HG03439 (cell line): ENCODE results near the gene KATNB1.
"Not testable (repeated sequence)": the region's sequence is repeated elsewhere in the genome, so short reads cannot be mapped to it uniquely, and the experiment has no call there.

Experiments used
- ATAC-seq: cut with Tn5 transposase; IDR thresholded peaks from one replicate; pipeline ENCODE4 v1.9.1; 2021; ENCODE audit warnings: mild to moderate bottlenecking, moderate library complexity; ENCODE audit not compliant: unreplicated experiment

The KATNB1 gene

DNA sequence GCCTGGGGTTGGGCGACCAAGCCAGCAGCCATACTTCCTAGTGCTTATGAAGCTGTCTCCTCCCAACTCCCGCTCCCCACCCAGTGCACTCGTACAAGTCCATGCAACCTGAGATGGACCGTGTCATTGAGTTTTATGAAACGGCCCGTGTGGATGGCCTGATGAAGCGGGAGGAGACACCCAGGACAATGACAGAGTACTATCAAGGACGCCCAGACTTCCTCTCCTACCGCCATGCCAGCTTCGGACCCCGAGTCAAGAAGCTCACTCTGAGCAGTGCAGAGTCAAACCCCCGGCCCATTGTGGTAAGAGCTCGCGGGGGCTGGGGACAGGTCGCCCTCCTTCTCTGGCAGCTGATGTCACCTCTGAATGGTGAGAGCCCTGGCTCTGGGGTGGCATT, 11.0 kb upstream of the KATNB1 start:
- no peak for ATAC-seq

DNA sequence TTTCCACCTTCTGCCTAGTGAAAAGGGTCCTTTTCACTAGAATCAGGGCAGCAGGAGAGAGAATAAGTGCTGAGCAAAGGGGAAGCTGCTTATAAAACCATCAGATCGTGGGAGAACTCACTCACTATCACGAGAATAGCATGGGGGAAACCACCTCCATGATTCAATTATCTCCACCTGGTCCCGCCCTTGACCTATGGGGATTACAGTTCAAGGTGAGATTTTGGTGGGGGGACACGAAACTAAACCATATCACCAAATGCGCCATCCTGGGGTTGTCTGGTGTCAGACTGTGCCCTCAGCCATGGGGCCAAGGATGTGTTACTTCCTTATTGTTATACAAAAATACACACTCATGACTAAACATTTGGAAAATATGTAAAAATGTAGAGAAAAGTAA, 10.4 kb upstream of the KATNB1 start:
- ATAC-seq: no peak

DNA sequence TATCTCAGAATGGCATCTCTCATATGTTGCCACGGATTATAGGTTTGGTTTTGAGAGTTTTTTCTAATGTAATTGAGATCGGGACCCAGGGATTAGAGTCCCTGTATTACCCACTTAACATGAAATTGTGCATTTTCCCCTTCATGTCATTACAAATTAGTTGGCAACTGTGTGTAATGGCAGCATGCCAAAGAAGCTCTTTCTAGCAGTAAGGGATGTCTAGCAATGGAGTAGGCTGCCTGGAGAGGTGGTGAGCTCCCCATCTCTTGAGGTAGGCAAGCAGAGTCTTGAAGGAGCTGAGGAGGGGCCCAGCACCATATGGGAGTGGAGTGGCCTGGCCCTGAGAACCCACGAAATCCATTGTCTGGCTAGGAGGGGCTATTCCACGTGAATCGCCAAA, 10.0 kb upstream of the KATNB1 start:
- no peak for ATAC-seq

DNA sequence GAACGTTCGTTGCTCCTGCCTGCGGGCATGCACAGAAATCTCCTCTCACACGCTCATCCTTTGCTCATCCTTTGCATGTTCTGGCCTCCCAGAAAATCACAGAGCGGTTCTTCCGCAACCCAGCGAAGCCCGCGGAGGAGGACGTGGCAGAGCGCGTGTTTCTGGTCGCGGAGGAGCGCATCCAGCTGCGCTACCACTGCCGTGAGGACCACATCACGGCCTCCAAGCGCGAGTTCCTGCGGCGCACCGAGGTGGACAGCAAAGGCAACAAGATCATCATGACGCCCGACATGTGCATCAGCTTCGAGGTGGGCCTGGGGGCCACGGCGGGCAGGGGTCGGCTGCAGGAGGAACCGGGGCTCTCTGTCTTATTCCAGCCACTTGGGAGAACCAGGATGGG, 9.6 kb upstream of the KATNB1 start:
- no peak for ATAC-seq

DNA sequence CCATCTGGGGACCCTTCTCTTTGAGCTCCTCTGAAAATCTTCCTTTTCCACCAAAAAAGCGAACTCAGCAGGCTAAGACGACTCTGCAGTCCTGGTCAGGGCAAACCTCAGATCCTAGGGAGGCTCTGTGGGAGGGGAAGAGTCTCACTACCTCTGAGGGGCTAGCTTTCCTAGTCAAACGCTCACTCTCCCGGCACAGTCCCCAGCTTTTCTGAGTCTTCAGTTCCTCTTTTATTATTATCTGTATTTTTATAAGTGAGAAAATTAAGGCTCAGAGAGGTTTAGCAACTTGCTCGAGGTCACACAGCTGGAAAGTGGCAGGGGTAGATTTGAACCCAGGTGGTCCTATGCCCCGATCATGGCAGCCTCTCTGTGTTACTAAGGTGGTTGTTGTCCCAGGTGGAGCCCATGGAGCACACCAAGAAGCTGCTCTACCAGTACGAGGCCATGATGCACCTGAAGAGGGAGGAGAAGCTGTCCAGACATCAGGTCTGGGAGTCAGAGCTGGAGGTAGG, 9.1 kb upstream of the KATNB1 start:
- no peak for ATAC-seq

DNA sequence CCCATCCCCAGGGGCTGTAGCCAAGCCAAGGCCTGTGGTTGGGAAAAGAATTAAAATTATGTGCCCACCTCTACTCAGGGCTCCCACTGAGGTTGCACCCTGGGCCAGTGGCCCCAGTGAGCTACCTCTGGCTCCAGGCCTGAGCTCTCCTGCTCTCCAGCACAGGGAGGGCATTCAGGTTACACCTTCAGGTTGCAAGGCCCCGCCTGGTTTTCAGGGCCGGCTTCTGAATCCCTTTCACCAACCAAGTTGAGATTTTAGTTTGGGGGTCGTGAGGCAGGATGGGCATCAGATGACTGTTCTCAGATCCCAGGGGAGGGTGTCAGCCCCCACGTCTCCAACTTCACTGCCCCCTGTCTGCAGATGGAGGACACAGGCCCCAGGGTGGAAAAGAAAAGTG, 8.0 kb upstream of the KATNB1 start:
- no peak for ATAC-seq

DNA sequence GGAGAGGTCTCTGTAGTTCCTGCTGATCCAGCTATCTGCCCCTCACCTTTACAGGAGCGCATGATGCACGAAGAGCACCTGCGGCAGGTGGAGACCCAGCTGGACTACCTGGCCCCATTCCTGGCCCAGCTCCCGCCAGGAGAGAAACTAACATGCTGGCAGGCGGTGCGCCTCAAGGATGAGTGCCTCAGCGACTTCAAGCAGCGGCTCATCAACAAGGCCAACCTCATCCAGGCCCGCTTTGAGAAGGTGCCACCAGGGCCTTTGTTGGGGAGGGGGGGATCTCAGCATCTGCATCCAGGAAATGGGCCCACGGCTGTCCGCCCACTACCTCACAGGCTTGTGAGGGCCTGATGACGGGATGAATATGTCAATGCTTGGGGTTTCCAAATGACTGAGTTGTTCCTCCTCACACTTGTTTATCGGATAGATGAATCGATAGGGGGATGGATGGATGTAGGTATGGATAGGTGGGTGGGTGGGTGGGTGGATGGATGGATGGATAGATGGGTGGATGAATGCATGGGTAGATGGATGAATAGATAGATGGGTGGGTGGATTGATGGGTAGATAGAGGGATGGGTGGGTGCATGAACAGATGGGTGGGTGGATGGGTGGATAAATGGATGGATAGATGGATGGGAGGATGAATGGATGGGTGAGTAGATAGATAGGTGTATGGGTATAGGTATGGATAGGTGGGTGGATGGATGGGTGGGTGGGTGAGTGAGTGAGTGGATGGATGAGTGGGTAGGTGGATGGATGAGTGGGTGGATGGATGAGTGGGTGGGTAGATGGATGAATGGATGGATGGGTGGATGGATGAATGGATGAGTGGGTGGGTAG, 7.0 kb upstream of the KATNB1 start:
- no peak for ATAC-seq

DNA sequence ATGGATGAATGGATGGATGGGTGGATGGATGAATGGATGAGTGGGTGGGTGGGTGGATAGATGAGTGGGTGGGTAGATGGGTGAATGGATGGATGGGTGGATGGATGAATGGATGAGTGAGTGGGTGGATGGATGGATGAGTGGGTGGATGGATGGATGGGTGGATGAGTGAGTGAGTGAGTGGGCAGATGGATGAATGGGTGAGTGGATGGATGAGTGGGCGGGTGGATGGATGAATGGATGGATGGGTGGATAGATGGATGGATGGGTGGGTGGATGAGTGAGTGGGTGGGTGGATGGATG, 6.4 kb upstream of the KATNB1 start:
- no peak for ATAC-seq

DNA sequence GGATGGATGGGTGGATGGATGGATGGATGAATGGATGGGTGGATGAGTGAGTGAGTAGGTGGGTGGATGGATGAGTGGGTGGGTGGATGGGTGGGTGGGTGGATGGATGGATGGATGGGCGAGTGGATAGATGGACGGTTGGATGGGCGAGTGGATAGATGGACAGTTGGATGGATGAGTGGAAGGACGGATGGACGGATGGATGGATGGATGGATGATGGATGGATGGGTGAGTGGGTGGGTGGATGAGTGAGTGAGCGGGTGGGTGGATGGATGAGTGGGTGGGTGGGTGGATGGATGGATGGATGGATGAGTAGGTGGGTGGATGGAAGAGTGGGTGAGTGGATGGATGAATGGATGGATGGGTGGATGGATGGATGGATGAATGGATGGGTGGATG, 5.7 kb upstream of the KATNB1 start:
- not testable (repeated sequence) for ATAC-seq

DNA sequence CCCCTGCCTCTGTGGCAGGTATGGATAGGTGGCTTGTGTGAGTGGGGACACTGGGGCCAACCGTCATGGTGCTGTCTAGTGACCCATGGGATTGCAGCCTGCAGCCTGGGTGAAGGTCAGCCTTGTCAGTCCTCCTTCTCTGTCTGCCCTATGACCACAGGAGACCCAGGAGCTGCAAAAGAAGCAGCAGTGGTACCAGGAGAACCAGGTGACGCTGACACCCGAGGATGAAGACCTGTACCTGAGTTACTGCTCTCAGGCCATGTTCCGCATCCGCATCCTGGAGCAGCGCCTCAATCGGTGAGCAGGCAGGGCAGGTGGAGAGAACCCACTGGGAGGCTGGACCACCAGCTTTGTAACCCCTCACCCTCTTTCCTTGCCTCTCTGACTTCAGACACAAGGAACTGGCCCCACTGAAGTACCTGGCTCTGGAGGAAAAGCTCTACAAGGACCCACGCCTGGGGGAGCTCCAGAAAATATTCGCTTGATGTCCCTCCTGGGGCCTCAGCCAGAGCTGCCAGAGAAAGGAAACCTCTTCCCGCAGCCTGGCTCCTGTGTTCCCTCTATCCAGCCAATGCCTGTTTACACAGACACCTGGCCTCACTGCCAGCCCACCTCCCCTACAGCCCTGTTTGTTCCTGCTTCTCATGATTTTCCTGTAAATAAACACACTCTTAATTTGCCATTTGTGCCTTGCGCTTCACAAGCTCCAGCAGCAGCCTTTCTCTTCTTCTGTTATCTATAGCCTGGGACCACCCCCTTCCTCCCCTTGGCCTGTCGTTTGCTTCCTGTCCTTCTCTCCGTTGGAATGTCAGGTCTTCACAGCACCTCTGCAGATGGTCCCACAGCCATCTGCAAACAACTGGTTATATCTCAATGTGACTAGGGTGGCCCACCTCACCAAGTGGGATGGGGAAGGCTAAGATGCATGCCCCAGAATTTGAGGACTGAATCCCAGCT, 4.5 kb upstream of the KATNB1 start:
- ATAC-seq: no peak

DNA sequence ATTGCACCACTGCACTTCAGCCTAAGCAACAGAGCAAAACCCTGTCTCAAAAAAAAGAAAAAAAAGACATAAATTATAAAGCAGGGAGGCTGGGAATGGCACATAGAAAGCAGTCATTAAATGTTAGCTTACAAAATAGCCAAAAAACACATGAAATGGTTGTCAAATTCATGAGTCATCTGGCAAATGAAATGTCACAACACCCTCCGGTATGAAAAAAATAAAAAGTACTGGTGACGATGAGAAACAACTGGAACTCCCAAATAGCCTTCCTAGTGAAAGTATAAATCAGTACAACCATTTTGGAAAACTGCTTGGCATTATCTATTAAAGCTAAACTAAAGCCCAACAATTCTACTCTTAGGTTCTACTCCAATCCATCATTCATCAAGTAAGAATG, 3.5 kb upstream of the KATNB1 start:
- no peak for ATAC-seq

DNA sequence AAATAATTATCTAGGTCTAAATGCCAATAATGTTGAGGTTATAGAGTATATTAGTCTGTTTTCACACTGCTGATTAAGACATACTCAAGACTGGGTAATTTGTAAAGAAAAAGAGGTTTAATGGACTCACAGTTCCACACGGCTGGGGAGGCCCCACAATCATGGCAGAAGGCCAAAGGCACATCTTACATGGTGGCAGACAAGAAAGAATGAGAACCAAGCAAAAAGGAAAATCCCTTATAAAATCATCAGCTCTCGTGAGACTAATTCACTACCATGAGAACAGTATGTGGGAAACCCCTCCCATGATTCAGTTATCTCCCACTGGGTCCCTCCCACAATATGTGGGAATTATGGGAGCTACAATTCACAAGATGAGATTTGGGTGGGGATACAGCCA, 2.9 kb upstream of the KATNB1 start:
- no peak for ATAC-seq

DNA sequence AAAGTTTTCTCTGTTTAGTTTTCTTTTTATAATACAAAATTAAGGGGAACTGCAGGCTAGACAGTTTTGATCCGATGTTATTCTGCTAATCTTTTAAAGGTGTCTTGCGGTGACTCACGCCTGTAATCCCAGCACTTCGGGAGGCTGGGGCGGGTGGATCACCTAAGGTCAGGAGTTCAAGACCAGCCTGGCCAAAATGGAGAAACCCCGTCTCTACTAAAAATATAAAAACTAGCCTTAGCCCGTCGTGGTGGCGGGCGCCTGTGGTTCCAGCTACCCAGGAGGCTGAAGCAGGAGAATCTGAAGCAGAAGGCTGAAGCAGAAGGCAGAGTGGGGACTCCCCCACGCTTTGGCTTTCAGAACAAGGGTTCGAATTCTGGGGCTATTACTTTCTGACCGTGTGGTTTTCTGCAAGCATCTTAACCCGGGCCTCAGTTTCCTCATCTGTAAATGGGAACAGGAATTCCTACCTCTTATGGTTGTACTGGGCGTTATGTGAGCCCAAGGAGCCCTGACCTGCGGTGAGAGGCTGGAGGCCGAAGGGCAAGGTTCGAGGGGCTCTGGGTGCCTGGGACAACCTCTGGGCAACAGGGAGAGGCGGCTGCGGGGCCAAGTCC, 1.2 kb upstream of the KATNB1 start:
- no peak for ATAC-seq

DNA sequence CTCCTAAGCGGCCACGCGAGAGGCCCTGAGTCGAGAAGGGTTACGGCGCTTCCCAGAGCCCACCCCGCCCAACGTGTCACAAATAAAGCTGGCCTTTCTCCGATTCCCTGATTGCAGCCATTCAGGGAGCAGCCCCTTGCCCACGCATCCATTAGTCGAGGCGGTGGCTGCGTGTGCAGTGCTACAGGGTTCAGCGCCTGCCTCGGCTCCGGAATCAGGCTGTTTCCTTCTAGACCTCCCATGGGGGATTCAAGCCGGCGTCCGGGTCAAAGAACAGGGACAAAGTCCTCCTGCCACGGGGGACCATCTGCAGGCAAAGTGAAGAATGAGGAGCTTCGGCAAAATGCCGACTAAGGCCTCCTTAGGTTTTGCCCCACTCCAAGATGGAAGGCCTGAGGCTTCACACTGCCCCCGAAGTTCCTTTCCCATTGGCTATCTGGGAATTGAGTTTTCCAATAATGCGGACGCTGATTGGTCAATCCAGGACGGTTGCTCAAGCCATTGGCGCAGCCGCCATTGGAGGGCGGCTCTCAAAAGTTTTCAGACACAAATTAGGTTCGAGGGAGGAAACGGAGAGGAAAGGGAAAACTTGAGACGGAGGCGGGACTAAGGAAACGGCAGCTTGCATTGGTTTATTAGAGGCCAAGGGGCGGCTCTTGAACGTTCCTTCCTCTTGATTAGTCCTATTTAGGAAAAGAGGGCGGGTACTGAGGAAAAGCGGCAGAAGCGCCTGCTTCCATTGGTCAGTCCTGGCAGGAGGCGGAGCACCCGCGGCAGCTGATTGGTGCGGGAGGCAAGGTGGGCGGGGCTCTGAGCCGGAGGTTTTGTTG, 430 bp upstream of the KATNB1 start:
- peak; percentile 90 for ATAC-seq

DNA sequence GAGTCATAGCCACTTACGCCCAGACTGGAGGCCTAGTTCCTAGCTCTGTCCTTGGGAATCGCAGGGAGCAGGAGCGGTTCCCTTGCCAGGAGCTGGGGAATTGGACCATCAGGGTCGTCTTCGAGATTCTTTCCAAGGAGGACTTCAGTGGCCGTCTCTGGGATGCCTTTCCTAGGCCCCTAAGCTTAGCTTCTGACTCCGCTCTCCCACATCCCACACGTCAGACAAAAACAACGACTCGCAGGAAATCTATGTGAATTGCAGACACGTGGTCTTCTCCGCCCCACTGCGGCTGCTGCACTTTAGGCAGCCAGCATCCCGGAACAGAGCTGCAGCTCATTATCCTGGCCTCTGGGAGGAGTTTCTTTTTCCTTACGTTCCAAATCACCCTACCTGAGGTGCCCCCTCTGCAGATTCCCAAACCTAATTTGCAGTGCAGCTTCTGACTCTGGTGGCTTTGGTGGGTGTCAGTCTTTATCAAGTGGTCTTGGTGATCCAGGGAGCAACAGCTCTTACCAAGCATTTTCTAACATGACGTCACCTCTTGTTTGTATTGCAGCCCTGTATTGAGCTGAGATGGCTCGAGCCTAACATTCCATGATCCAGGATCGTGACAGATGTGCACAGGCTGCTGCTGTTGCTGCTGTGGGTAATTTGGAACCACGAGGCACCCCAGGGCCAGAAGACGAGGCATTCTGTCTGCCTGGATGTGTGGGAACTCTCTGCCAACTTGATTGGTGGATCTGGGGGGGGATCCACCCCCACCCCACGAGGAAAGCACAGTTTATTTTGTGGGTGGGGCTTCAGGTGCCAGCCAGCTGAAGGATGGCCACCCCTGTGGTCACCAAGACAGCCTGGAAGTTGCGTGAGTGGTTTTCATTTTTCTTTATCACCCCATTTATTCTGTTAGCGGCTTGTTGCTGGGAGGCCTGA, 1.1 kb downstream of the KATNB1 start:
- no peak for ATAC-seq

DNA sequence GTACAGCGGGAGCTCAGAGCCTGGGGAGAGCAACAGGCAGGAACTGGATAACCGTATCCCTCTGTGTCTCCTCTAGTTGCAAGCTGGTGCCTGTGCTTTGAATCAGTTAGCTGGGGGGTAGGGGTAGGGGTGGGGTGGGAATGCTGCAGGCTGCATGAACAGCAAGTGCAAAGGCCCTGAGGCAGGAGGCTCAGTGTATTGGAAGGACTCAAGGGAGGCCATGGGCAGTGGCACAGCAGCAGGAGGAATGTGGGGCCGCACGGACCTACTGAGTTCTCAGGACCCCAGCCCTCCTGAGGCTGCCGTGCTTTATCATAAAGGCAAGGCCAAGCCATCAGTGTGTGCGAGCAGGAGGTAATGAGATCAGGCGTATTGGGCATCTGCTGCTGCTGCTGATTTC, 3.3 kb downstream of the KATNB1 start:
- no peak for ATAC-seq

DNA sequence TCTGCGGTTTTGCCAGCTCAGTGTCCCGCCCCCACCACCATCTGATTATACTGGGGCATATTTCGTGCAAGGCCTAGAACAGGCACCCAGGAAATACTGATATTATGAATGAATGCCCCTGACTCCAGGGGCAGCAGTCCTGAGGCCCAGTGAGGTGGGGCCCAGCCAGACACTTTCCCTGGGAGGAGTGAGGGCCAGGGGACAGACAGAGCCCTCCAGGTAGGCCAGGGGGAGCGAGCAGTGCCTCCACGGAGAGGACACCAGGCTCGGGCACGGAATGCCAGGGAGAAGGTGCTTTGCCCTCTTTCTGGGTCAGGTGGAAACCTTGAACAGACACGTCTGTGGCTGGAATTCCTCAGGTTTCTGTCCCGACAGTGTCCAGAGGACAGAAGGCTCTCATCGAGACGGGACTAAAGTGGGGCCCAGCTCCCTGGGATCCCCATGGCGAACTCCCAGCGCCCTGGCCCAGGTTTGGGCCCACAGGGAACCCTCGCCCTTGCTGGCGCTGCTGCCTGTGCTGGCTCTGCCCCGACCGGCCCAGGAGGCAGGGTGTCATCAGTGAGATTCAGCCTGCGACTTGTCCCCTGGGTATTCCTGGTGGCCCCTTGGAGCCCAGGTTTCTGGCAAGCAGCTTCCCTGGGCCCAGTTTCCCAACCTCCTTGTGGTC, 4.3 kb downstream of the KATNB1 start:
- ATAC-seq: no peak

DNA sequence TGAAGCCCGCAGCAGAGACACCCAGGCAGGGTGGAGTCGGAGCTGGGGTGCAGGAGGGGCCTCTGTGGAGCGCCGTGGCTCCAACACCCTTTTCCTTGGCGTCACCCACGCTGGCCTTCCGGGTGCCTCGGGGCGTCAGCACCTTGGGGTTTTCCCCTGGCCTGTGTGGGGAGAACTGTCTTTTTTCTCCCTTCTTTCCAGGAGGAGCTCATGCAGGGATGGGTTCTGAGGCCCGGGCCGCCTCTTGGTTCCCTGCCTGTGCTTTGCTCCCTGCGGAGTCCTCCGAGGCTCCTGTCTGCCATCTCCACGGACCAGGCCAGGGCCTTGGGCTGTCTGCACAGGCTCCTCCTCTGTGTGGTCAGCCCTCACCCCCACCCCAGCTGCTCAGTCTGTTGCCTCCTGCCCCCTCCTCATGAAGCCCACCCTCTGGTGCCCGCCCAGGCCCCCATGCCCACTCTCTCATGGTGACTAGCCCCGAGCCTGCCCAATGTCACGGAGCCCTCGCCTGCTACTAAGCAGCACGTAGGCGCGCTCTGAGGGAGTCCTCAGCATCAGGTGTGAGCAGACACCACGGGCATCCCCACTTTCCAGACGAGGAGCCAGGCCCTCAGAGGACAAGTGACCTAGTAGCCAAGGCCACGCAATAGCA, 5.0 kb downstream of the KATNB1 start:
- no peak for ATAC-seq
